Natural killer cell (primary cell): ENCODE measurements around the gene DIP2C. TPM values are rescaled to one million over a fixed set of nuclear protein-coding genes. Genes with fewer than 3 reads are reported as not detected.

Experiments
- ATAC-seq, 3 donors: fragments of 150-1000 bp in 2 of 3; fragments of 200-7000 bp in 1 of 3; cut with Tn5 transposase; 1 replicate in 1 of 3; 2 replicates in 2 of 3; pipeline ENCODE4 v1.10.0; 2021; ENCODE audit warnings: mild to moderate bottlenecking in 2 of 3, moderate library complexity in 2 of 3
- DNase-seq, 2 donors: peaks; one replicate each; pipeline versions ENCODE4 v3.0.0 to v3.0.0-alpha.2; 2013 to 2021; ENCODE audit warnings: mixed read lengths in 1 of 2
- H3K27ac ChIP-seq: one replicate; pipeline ENCODE4 v1.5.1; 2013; ENCODE audit warnings: mild to moderate bottlenecking, low read length
- H3K27me3 ChIP-seq: one replicate; pipeline ENCODE4 v1.6.1; 2013; ENCODE audit warnings: low read length; ENCODE audit not compliant: control insufficient read depth, insufficient read depth
- H3K36me3 ChIP-seq: one replicate; pipeline ENCODE4 v1.6.1; 2013; ENCODE audit warnings: low read length; ENCODE audit not compliant: control insufficient read depth, insufficient read depth
- H3K4me1 ChIP-seq: one replicate; pipeline ENCODE4 v1.6.1; 2013; ENCODE audit warnings: low read length; ENCODE audit not compliant: control insufficient read depth, insufficient read depth
- H3K4me3 ChIP-seq: one replicate; pipeline ENCODE4 v1.5.1; 2013; ENCODE audit warnings: low read length
- H3K9me3 ChIP-seq: one replicate; pipeline ENCODE4 v1.6.1; 2013; ENCODE audit warnings: low read length; ENCODE audit not compliant: control insufficient read depth, insufficient read depth
- H3K27ac Mint-ChIP-seq, 2 donors: one replicate each; pipeline ENCODE4 v1.8.0; 2022; ENCODE audit warnings: mild to moderate bottlenecking in 2 of 2, mixed read lengths in 2 of 2, moderate library complexity in 1 of 2
- H3K27me3 Mint-ChIP-seq, 2 donors: one replicate each; pipeline ENCODE4 v1.8.0; 2022; ENCODE audit warnings: low read depth in 2 of 2, mixed read lengths in 2 of 2
- H3K36me3 Mint-ChIP-seq: one replicate; pipeline ENCODE4 v1.8.0; 2022; ENCODE audit warnings: mixed read lengths
- H3K4me1 Mint-ChIP-seq, 2 donors: one replicate each; pipeline ENCODE4 v1.8.0; 2022; ENCODE audit warnings: mixed read lengths in 2 of 2
- H3K4me3 Mint-ChIP-seq: one replicate; pipeline ENCODE4 v1.8.0; 2022; ENCODE audit warnings: mild to moderate bottlenecking, moderate library complexity, mixed read lengths
- H3K9me3 Mint-ChIP-seq, 2 donors: one replicate each; pipeline ENCODE4 v1.8.0; 2022; ENCODE audit warnings: mixed read lengths in 2 of 2
- CTCF ChIP-seq: fragments of 200-600 bp; IDR thresholded peaks from one replicate; pipeline ENCODE4 v1.8.0; 2022; ENCODE audit warnings: antibody characterized with exemption
- WGBS: methylation state at CpG from one replicate; pipeline ENCODE4 v1.1.7; 2013; ENCODE audit warnings: missing lambda C conversion rate; ENCODE audit not compliant: insufficient coverage; 5-methylcytosine and 5-hydroxymethylcytosine counted together
- intact Hi-C: fragments of 100-400 bp; cut with micrococcal nuclease; formaldehyde crosslinking; loops from one replicate; pipeline ENCODE4 v1.14.2; 2022
- total RNA-seq, 4 donors: library from RNA; stranded (reverse); fragments of 120-200 nt in 1 of 4; gene quantifications; one replicate each; pipeline versions ENCODE4 v1.2.3 to v1.2.4, GENCODE V29; 2013 to 2022

The DIP2C gene
- total RNA-seq, 3 donors from 2014 or later (not counting 1 experiment from before 2014, with no cell fraction given) = 1.5 to 5.8 (median 3.8) TPM

- Mint-ChIP-seq H3K27me3 (no peaks in the 10 kb centered on the region), H3K4me3 (no peak overlapping the region), H3K4me1 (peaks cover 18 to 23% of the 10 kb centered on the region in 2 donors), H3K36me3 (peaks cover 46% of the 10 kb centered on the region), H3K27ac (no peak overlapping the region), H3K9me3 (no peaks in the 10 kb centered on the region)
- ATAC-seq (no peak), DNase-seq (no peak)
- Histone ChIP-seq H3K4me3 (no peak overlapping the region), H3K9me3 (no peaks in the 10 kb centered on the region), H3K27ac (no peak overlapping the region), H3K4me1 (no peaks in the 10 kb centered on the region), H3K27me3 (no peaks in the 10 kb centered on the region), H3K36me3 (peaks cover 61% of the 10 kb centered on the region)
- TF ChIP-seq CTCF = no peak
- intact Hi-C loops = loop anchor here (5.0 kb wide), 1 partner anchor 85 kb away; no protein-coding TSS in a partner anchor
- 99% methylated on average over 4 of the region's 4 CpGs for WGBS
Measured at GRCh38 chr10:247480-247879, 442.0 kb downstream of the DIP2C start.

GRCh38 chr10:246431-246830, 443.0 kb downstream of the DIP2C start:
- no peaks in the 10 kb centered on the region for H3K9me3 Mint-ChIP-seq
- no peak overlapping the region for H3K27ac ChIP-seq
- no peak overlapping the region for H3K4me3 ChIP-seq
- peaks cover 39% of the 10 kb centered on the region for H3K36me3 Mint-ChIP-seq
- no peaks in the 10 kb centered on the region for H3K27me3 ChIP-seq
- H3K4me1 Mint-ChIP-seq = peaks cover 18 to 23% of the 10 kb centered on the region in 2 donors
- peak in 1 of 2 donors; percentile 33 for DNase-seq
- TF ChIP-seq CTCF = no peak
- peak overlapping the region; percentile 67 to 73 for H3K27ac Mint-ChIP-seq
- no peaks in the 10 kb centered on the region for H3K27me3 Mint-ChIP-seq
- intact Hi-C loops = loop anchor here (5.0 kb wide), 1 partner anchor 86 kb away; no protein-coding TSS in a partner anchor
- no peaks in the 10 kb centered on the region for H3K9me3 ChIP-seq
- peak overlapping the region; percentile 47 for H3K4me3 Mint-ChIP-seq
- WGBS = 77% methylated on average over 9 of the region's 9 CpGs
- peaks cover 59% of the 10 kb centered on the region for H3K36me3 ChIP-seq
- H3K4me1 ChIP-seq = no peaks in the 10 kb centered on the region
- peak; percentile 68 to 91 (median 78) for ATAC-seq

GRCh38 chr10:244227-244626, 445.2 kb downstream of the DIP2C start:
- peaks cover 18 to 23% of the 10 kb centered on the region in 2 donors for H3K4me1 Mint-ChIP-seq

More at GRCh38 chr10:244227-244626, 445.2 kb downstream of the DIP2C start:
- Mint-ChIP-seq H3K36me3 (peaks cover 29% of the 10 kb centered on the region), H3K9me3 (no peaks in the 10 kb centered on the region), H3K4me3 (no peak overlapping the region), H3K27me3 (no peaks in the 10 kb centered on the region), H3K27ac (no peak overlapping the region)
- Histone ChIP-seq H3K27ac (no peak overlapping the region), H3K4me1 (no peaks in the 10 kb centered on the region), H3K36me3 (peaks cover 54% of the 10 kb centered on the region), H3K27me3 (no peaks in the 10 kb centered on the region), H3K4me3 (no peak overlapping the region), H3K9me3 (no peaks in the 10 kb centered on the region)
- DNase-seq = no peak
- no peak for ATAC-seq
- TF ChIP-seq CTCF = no peak
- WGBS = 99% methylated on average over 7 of the region's 7 CpGs
- intact Hi-C loops = no loop called here
